CD4-positive, alpha-beta T cell treated with Interleukin-15 for 1 hour (primary cell): ENCODE measurements around the gene CAMK1D.
A peak's percentile ranks its signal among the peaks of the same experiment; 100 is the strongest.
"Not testable (repeated sequence)": the region's sequence is repeated elsewhere in the genome, so short reads cannot be mapped to it uniquely, and the experiment has no call there.

ENCODE experiments used
- DNase-seq: peaks from one replicate; pipeline ENCODE4 v3.0.0-alpha.2; 2020

Gene CAMK1D

GRCh38 chr10:12474727-12475412 is 125.5 kb downstream of the CAMK1D start:
- no peak for DNase-seq

GRCh38 chr10:12476656-12477055 is 127.3 kb downstream of the CAMK1D start:
- no peak for DNase-seq

GRCh38 chr10:12479437-12479844 is 130.1 kb downstream of the CAMK1D start:
- no peak for DNase-seq

GRCh38 chr10:12479924-12480323 is 130.6 kb downstream of the CAMK1D start:
- no peak for DNase-seq

- DNase-seq = no peak
These were observed 131.1 kb downstream of the CAMK1D start for GRCh38 chr10:12480440-12480839.

- no peak for DNase-seq
These were observed 132.6 kb downstream of the CAMK1D start for GRCh38 chr10:12481924-12482323.

GRCh38 chr10:12482587-12482986 is 133.2 kb downstream of the CAMK1D start:
- DNase-seq = no peak

- DNase-seq = no peak
These were observed 134.9 kb downstream of the CAMK1D start for GRCh38 chr10:12484002-12484918.

DNA sequence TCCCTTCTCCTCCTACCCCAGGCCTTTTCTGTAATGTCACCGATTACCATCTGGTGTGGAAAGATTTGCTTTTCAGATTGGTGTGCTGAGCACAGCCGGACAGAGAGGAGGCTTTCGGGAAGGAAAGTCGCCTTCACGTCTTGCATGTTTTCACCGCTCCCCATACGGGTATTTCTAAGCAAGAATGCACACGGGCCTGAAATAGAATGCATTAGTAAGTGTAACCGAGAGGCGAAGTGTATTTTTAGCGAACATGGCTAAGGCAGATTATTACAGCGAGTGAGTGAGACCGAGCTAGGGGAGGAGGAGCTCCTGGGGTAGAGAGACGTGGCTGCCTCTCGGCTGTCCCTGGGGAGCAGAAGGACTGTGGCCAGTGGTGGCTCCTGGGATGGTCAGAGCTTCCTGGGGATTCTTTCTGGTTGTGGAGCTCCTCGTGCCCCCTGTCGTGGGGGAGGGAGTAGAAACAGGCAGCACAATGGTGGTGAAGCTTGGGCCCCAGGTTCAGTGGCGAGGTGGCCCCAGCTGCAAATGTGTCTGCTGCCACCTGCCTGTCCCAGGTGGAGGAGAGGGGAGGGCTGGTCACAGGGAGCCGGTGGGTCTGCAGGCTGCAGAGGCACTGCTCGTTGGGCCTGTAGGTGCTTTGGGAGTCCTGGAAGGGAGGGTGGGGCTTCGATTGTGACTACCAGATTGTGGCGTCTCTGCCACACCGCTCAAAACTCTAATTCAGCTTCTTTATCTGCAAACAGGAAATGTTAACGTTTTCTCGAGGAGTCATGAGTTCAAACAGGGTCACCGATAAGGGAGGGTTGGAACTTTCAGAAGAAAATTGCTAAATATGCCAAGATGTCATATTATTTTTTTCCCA is 135.8 kb downstream of the CAMK1D start:
- peak; percentile 30 for DNase-seq

GRCh38 chr10:12487366-12487765 is 138.0 kb downstream of the CAMK1D start:
- DNase-seq = no peak

DNA sequence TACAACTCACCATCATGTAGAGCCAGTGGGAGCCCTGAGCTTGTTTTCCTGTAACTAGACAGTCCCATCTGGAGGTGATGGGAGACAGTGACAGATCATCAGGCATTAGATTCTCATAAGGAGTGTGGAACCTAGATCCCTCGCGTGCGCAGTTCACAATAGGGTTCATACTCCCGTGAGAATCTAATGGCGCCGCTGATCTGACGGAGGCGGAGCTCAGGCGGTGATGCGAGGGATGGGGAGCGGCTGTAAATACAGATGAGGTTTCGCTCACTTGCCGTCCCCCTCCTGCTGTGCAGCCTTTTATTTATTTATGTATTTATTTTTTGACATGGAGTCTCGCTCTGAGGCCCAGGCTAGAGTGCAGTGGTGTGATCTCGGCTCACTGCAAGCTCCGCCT is 139.3 kb downstream of the CAMK1D start:
- no peak for DNase-seq

DNA sequence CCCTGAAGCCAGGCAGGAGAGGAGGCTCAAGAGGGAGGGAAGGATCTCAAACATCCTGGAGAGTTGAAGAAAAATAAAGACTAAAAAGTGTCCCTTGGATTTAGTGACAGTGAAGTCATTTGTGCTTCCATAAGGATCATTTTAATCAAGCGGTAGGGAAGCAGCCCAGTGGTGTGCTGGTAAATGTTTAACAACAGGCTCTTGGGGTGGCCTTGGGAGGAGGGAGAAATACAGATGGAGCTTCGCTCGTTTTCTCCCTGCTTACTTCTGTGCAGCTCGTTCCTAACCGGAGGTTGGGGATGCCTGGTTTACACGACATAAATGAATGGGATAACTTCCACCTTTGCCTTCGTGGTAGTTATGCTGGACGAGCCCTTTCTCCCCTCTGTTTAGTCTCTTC is 140.0 kb downstream of the CAMK1D start:
- no peak for DNase-seq

GRCh38 chr10:12489806-12490205 is 140.5 kb downstream of the CAMK1D start:
- DNase-seq = no peak

GRCh38 chr10:12490963-12491362 is 141.6 kb downstream of the CAMK1D start:
- DNase-seq = no peak

GRCh38 chr10:12491491-12491890 is 142.1 kb downstream of the CAMK1D start:
- DNase-seq = no peak

DNA sequence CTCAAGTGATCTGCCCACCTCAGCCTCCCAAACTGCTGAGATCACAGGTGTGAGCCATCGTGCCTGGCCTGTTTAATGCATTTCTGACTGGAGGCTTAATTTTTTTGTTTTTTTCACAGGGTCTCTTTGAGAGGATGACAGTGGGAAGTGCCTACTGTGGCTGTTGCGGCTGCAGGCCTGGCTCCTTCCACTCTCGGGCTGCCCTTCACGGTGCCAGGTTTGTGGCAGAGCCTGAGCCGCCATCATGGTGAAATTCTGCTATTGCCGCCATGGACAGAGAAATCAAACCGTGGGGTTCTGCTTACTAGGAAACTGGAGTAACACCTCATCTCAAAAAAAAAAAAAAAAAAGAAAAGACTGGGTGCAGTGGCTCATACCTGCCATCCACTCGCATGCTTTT is 142.7 kb downstream of the CAMK1D start:
- DNase-seq = no peak

GRCh38 chr10:12497046-12497445 is 147.7 kb downstream of the CAMK1D start:
- DNase-seq = not testable (repeated sequence)

DNA sequence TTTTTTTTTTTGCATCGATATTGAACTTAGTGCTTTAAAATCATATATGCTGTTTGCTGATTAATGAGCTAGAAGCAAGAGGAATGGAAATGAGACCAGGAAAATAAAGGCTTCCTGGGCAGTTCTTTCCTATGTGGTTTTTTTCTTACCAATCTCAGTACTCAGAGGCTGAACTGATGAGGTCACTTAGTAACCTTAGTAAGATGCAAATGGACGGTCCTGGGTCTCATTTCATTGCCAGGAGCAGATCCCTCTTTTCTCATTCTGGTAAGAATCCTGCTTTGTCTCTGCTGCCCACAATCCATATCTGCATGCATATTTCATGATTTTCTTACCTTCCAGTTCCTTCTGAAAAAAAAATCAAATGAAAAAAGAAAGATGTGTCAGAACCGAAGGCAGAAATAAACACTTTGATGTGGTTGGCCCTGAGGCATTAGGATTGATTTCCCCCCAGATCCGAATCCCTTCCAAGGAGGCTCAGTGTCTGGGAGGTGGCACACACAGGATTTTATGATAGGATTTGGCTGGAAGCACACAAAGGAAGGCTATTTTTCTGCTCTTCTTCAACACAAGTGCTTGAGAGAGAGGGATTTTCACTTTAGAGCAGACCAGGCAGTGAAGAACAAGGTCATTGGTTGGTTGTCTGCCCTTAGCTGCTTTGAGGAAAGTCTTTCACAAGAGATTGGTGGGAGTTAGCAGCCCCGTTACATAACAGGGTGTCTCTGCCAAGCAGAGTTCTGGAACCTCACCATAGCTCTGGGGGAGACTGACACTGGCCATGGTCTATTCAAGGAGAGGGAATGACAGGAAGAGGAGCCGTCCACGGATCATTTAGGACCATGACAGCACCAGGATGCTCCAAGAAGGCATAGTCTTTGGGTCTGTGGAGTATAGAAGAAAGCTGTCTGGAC is 150.0 kb downstream of the CAMK1D start:
- DNase-seq = no peak

DNA sequence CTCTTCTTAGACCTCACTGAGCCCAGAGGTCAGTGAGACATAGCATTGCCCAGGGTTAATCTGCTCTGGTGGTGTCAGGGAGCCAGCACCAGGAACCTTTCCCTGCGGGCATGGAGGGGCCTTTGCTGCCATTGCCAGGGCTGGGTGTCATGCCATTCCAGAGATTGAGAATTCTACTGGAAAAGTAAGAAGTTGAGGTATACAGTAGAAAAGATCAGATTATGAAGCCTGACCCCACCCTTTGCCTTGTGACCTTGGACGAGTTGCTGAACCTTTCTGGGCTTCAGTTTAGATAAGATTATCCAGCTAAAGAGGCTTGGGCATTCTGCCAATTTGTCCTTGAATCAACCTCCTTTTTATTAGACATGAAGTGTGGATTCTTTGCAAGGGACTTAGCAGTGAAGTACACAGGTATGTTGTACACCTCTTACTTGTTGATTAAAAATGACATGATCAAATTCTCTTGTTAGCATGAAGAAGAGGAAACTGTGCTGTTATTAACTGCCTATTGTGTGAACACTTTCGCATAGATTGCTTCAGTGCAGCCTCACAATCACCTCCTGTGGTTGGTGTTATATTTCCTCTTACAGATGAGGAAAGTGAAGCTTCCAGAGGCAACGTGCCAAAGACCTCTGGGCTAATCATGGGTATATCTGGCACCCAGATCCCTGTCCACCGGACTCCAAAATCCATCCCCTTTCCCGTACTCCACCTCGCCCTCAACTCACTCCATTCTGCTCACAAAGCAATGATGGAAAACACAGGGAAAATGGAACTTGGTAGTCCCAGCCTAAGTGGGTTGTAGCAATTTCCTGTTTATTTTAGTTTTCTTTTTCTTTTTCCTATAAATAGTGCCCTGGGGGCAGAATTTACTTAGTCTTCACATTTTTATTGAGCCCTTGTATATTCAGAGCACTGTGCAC is 151.3 kb downstream of the CAMK1D start:
- no peak for DNase-seq

DNA sequence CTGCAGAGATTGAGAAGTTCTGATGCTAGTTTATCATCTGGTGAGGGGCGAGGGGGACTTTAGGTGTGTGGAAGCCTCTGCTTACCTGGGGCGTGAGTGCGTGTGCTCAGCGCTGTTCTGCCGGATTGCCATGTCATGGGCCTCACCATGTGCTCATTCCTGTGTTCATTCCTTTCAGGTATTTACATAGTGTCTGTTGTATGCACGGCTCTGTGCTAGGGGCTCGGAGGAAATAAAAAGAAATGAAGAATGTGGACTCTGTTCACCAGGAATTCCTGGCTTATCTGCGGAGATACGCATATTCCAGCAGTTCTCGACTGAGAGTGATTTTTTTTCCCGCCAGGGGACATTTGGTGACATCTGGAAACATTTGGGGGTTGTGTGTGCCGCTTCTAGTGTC is 152.0 kb downstream of the CAMK1D start:
- DNase-seq = no peak
